Measurements from ENCODE around the gene HTR2C. TPM values are rescaled to one million over a fixed set of nuclear protein-coding genes. Genes with fewer than 3 reads are reported as not detected.

The HTR2C gene
- total and polyA plus RNA-seq, 4 donors, result not detected

DNA sequence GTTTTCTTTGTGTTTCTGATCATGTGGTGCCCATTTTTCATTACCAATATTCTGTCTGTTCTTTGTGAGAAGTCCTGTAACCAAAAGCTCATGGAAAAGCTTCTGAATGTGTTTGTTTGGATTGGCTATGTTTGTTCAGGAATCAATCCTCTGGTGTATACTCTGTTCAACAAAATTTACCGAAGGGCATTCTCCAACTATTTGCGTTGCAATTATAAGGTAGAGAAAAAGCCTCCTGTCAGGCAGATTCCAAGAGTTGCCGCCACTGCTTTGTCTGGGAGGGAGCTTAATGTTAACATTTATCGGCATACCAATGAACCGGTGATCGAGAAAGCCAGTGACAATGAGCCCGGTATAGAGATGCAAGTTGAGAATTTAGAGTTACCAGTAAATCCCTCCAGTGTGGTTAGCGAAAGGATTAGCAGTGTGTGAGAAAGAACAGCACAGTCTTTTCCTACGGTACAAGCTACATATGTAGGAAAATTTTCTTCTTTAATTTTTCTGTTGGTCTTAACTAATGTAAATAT lies 323.2 kb downstream of the HTR2C start:
- no peak for DNase-seq (ENCODE audit: low spot score)
- TF ChIP-seq NR2F2 (IDR thresholded peaks at IDR 0.05), result no peak
- WGBS, result 20% methylated on average over 9 of the region's 9 CpGs
- no peak overlapping the region for H3K27ac ChIP-seq (ENCODE audit: low read depth in 1 of 2, low read length in 2 of 2)
- no peak overlapping the region for H3K9ac ChIP-seq (ENCODE audit: low read depth in 1 of 2, low read length in 2 of 2)
- no peaks in the 10 kb centered on the region for H3K36me3 ChIP-seq (ENCODE audit: control insufficient read depth in 4 of 4, insufficient read depth in 3 of 4, low read depth in 1 of 4, low read length in 3 of 4)
- H3K4me1 ChIP-seq (ENCODE audit: control insufficient read depth in 4 of 4, insufficient read depth in 4 of 4, low read length in 3 of 4), result no peaks in the 10 kb centered on the region
- H3K9me3 ChIP-seq (ENCODE audit: control insufficient read depth in 4 of 4, low read length in 3 of 4), result no peaks in the 10 kb centered on the region
- no peak overlapping the region for H3K4me3 ChIP-seq (ENCODE audit: low read depth in 1 of 3, low read length in 3 of 3)
- peaks cover 0 to 2% (median 0%) of the 10 kb centered on the region in 4 donors for H3K27me3 ChIP-seq (ENCODE audit: control insufficient read depth in 4 of 4, insufficient read depth in 4 of 4, low read length in 3 of 4)

DNA sequence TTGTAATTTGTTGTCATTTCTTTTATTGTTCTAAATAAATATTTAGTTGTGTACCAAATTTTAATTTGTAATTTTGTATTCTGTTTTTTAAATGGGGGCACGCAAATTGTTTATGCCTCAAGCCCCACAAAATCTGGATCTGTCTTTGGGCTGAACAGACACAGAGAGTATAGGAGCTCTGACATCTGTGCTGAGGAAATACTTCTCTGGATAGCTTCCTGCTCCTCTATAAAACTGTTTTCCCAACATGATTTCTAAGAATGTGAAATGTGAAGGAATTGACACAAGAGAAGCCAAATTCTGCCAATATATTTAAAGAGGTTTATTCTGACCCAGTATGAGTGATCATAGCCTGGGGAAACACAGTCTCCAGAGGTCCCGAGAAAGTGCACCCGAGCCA lies 340.5 kb downstream of the HTR2C start:
- H3K9ac ChIP-seq (ENCODE audit: low read depth in 1 of 2, low read length in 2 of 2), result no peak overlapping the region
- H3K27ac ChIP-seq (ENCODE audit: low read depth in 1 of 2, low read length in 2 of 2), result no peak overlapping the region
- H3K4me1 ChIP-seq (ENCODE audit: control insufficient read depth in 4 of 4, insufficient read depth in 4 of 4, low read length in 3 of 4), result no peaks in the 10 kb centered on the region
- TF ChIP-seq GABPA (IDR thresholded peaks at IDR 0.05 in 1 of 2, conservative IDR thresholded peaks at IDR 0.05 in 1 of 2) (no peak), HNF4A (conservative IDR thresholded peaks at IDR 0.05) (no peak), TAF1 (conservative IDR thresholded peaks at IDR 0.05) (no peak), NR2F2 (IDR thresholded peaks at IDR 0.05) (no peak), HNF4G (IDR thresholded peaks at IDR 0.05) (no peak), RXRA (IDR thresholded peaks at IDR 0.05) (no peak), FOXA1 (IDR thresholded peaks at IDR 0.05) (no peak), YY1 (IDR thresholded peaks at IDR 0.05) (no peak), FOXA2 (IDR thresholded peaks at IDR 0.05) (no peak), RAD21 (IDR thresholded peaks at IDR 0.05) (no peak), EGR1 (IDR thresholded peaks at IDR 0.05; ENCODE audit: low read depth in 2 of 2) (no peak), JUND (IDR thresholded peaks at IDR 0.05) (no peak)
- TF ChIP-seq, protein P1, sequence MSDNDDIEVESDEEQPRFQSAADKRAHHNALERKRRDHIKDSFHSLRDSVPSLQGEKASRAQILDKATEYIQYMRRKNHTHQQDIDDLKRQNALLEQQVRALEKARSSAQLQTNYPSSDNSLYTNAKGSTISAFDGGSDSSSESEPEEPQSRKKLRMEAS (IDR thresholded peaks at IDR 0.05), result no peak
- TF ChIP-seq, protein P2, sequence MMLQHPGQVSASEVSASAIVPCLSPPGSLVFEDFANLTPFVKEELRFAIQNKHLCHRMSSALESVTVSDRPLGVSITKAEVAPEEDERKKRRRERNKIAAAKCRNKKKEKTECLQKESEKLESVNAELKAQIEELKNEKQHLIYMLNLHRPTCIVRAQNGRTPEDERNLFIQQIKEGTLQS (IDR thresholded peaks at IDR 0.05), result no peak
- TF ChIP-seq, protein P3, sequence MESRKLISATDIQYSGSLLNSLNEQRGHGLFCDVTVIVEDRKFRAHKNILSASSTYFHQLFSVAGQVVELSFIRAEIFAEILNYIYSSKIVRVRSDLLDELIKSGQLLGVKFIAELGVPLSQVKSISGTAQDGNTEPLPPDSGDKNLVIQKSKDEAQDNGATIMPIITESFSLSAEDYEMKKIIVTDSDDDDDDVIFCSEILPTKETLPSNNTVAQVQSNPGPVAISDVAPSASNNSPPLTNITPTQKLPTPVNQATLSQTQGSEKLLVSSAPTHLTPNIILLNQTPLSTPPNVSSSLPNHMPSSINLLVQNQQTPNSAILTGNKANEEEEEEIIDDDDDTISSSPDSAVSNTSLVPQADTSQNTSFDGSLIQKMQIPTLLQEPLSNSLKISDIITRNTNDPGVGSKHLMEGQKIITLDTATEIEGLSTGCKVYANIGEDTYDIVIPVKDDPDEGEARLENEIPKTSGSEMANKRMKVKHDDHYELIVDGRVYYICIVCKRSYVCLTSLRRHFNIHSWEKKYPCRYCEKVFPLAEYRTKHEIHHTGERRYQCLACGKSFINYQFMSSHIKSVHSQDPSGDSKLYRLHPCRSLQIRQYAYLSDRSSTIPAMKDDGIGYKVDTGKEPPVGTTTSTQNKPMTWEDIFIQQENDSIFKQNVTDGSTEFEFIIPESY (IDR thresholded peaks at IDR 0.05), result no peak
- TF ChIP-seq, protein P4, sequence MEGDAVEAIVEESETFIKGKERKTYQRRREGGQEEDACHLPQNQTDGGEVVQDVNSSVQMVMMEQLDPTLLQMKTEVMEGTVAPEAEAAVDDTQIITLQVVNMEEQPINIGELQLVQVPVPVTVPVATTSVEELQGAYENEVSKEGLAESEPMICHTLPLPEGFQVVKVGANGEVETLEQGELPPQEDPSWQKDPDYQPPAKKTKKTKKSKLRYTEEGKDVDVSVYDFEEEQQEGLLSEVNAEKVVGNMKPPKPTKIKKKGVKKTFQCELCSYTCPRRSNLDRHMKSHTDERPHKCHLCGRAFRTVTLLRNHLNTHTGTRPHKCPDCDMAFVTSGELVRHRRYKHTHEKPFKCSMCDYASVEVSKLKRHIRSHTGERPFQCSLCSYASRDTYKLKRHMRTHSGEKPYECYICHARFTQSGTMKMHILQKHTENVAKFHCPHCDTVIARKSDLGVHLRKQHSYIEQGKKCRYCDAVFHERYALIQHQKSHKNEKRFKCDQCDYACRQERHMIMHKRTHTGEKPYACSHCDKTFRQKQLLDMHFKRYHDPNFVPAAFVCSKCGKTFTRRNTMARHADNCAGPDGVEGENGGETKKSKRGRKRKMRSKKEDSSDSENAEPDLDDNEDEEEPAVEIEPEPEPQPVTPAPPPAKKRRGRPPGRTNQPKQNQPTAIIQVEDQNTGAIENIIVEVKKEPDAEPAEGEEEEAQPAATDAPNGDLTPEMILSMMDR (IDR thresholded peaks at IDR 0.05; ENCODE audit: low read depth, low read length, missing input control), result no peak
- TF ChIP-seq, protein P5, sequence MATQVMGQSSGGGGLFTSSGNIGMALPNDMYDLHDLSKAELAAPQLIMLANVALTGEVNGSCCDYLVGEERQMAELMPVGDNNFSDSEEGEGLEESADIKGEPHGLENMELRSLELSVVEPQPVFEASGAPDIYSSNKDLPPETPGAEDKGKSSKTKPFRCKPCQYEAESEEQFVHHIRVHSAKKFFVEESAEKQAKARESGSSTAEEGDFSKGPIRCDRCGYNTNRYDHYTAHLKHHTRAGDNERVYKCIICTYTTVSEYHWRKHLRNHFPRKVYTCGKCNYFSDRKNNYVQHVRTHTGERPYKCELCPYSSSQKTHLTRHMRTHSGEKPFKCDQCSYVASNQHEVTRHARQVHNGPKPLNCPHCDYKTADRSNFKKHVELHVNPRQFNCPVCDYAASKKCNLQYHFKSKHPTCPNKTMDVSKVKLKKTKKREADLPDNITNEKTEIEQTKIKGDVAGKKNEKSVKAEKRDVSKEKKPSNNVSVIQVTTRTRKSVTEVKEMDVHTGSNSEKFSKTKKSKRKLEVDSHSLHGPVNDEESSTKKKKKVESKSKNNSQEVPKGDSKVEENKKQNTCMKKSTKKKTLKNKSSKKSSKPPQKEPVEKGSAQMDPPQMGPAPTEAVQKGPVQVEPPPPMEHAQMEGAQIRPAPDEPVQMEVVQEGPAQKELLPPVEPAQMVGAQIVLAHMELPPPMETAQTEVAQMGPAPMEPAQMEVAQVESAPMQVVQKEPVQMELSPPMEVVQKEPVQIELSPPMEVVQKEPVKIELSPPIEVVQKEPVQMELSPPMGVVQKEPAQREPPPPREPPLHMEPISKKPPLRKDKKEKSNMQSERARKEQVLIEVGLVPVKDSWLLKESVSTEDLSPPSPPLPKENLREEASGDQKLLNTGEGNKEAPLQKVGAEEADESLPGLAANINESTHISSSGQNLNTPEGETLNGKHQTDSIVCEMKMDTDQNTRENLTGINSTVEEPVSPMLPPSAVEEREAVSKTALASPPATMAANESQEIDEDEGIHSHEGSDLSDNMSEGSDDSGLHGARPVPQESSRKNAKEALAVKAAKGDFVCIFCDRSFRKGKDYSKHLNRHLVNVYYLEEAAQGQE (IDR thresholded peaks at IDR 0.05), result no peak
- H3K36me3 ChIP-seq (ENCODE audit: control insufficient read depth in 4 of 4, insufficient read depth in 3 of 4, low read depth in 1 of 4, low read length in 3 of 4), result no peaks in the 10 kb centered on the region
- H3K9me3 ChIP-seq (ENCODE audit: control insufficient read depth in 4 of 4, low read length in 3 of 4), result no peaks in the 10 kb centered on the region
- 63% methylated on average over 3 of the region's 3 CpGs for WGBS
- no peaks in the 10 kb centered on the region for H3K27me3 ChIP-seq (ENCODE audit: control insufficient read depth in 4 of 4, insufficient read depth in 4 of 4, low read length in 3 of 4)
- H3K4me3 ChIP-seq (ENCODE audit: low read depth in 1 of 3, low read length in 3 of 3), result no peak overlapping the region
- no peak for DNase-seq (ENCODE audit: low spot score)

Data from liver (tissue), 9 donors.